Natural killer cell (primary cell): ENCODE results near the gene TMEM151A. TPM values are rescaled to one million over a fixed set of nuclear protein-coding genes. Genes with fewer than 3 reads are reported as not detected.
A peak's percentile ranks its signal among the peaks of the same experiment; 100 is the strongest.

Experiments
- ATAC-seq, 3 donors: fragments of 150-1000 bp in 2 of 3; fragments of 200-7000 bp in 1 of 3; cut with Tn5 transposase; 1 replicate in 1 of 3; 2 replicates in 2 of 3; pipeline ENCODE4 v1.10.0; 2021; ENCODE audit warnings: mild to moderate bottlenecking in 2 of 3, moderate library complexity in 2 of 3
- DNase-seq, 2 donors: peaks; one replicate each; pipeline versions ENCODE4 v3.0.0 to v3.0.0-alpha.2; 2013 to 2021; ENCODE audit warnings: mixed read lengths in 1 of 2
- H3K27ac ChIP-seq: one replicate; pipeline ENCODE4 v1.5.1; 2013; ENCODE audit warnings: mild to moderate bottlenecking, low read length
- H3K27me3 ChIP-seq: one replicate; pipeline ENCODE4 v1.6.1; 2013; ENCODE audit warnings: low read length; ENCODE audit not compliant: control insufficient read depth, insufficient read depth
- H3K36me3 ChIP-seq: one replicate; pipeline ENCODE4 v1.6.1; 2013; ENCODE audit warnings: low read length; ENCODE audit not compliant: control insufficient read depth, insufficient read depth
- H3K4me1 ChIP-seq: one replicate; pipeline ENCODE4 v1.6.1; 2013; ENCODE audit warnings: low read length; ENCODE audit not compliant: control insufficient read depth, insufficient read depth
- H3K4me3 ChIP-seq: one replicate; pipeline ENCODE4 v1.5.1; 2013; ENCODE audit warnings: low read length
- H3K9me3 ChIP-seq: one replicate; pipeline ENCODE4 v1.6.1; 2013; ENCODE audit warnings: low read length; ENCODE audit not compliant: control insufficient read depth, insufficient read depth
- H3K27ac Mint-ChIP-seq, 2 donors: one replicate each; pipeline ENCODE4 v1.8.0; 2022; ENCODE audit warnings: mild to moderate bottlenecking in 2 of 2, mixed read lengths in 2 of 2, moderate library complexity in 1 of 2
- H3K27me3 Mint-ChIP-seq, 2 donors: one replicate each; pipeline ENCODE4 v1.8.0; 2022; ENCODE audit warnings: low read depth in 2 of 2, mixed read lengths in 2 of 2
- H3K36me3 Mint-ChIP-seq: one replicate; pipeline ENCODE4 v1.8.0; 2022; ENCODE audit warnings: mixed read lengths
- H3K4me1 Mint-ChIP-seq, 2 donors: one replicate each; pipeline ENCODE4 v1.8.0; 2022; ENCODE audit warnings: mixed read lengths in 2 of 2
- H3K4me3 Mint-ChIP-seq: one replicate; pipeline ENCODE4 v1.8.0; 2022; ENCODE audit warnings: mild to moderate bottlenecking, moderate library complexity, mixed read lengths
- H3K9me3 Mint-ChIP-seq, 2 donors: one replicate each; pipeline ENCODE4 v1.8.0; 2022; ENCODE audit warnings: mixed read lengths in 2 of 2
- WGBS: methylation state at CpG from one replicate; pipeline ENCODE4 v1.1.7; 2013; ENCODE audit warnings: missing lambda C conversion rate; ENCODE audit not compliant: insufficient coverage; 5-methylcytosine and 5-hydroxymethylcytosine counted together
- intact Hi-C: fragments of 100-400 bp; cut with micrococcal nuclease; formaldehyde crosslinking; loops from one replicate; pipeline ENCODE4 v1.14.2; 2022
- total RNA-seq, 4 donors: library from RNA; stranded (reverse); fragments of 120-200 nt in 1 of 4; gene quantifications; one replicate each; pipeline versions ENCODE4 v1.2.3 to v1.2.4, GENCODE V29; 2013 to 2022
- TF ChIP-seq, protein P1 (sequence below): fragments of 200-600 bp; IDR thresholded peaks from one replicate; pipeline ENCODE4 v1.8.0; 2022; ENCODE audit warnings: antibody characterized with exemption

TMEM151A gene
- total RNA-seq, 3 donors from 2014 or later (not counting 1 experiment from before 2014, with no cell fraction given), result not detected

DNA sequence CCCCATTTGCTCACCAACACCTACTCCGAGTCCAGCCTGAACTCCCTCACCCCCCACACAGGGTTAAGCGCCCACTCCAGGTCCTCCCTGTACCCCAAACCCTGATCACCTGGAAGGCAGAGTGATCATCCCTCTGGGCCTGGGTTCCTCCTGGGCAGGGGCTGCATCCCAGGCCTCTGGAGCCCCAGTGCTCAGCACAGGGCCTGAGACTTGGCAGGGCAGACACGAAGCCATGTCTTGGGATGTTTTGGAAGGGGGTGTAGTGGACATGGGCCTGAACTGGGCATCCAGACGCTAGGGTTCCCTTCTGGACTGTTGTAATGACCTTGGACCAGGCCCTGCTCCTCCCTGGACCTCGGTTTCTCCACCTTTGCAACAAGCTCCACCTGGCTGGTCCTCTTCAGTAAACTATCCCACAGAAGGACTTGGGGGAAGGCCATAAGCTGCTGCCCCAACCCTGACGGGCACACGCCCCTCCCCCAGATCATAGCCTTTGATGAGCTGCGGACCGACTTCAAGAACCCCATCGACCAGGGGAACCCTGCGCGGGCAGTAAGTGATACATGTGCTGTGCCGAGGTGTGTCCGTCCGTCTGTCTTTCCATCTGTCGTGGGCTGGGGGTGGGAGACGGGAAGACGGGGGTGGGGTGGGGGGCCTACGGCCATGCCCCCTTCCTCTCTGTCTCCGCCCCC is 9.8 kb upstream of the TMEM151A start:
- Histone ChIP-seq H3K27me3 (peaks cover 10% of the 10 kb centered on the region), H3K9me3 (no peaks in the 10 kb centered on the region), H3K27ac (no peak overlapping the region), H3K4me1 (peaks cover 41% of the 10 kb centered on the region), H3K4me3 (no peak overlapping the region), H3K36me3 (peaks cover 3% of the 10 kb centered on the region)
- Mint-ChIP-seq H3K9me3 (no peaks in the 10 kb centered on the region), H3K4me1 (peaks cover 8 to 52% of the 10 kb centered on the region in 2 donors), H3K36me3 (no peaks in the 10 kb centered on the region), H3K27me3 (peaks cover 7 to 14% of the 10 kb centered on the region in 2 donors), H3K27ac (peak overlapping the region; percentile 74 to 89), H3K4me3 (peak overlapping the region; percentile 50)
- DNase-seq (no peak), ATAC-seq (no peak)
- intact Hi-C loops, result loop anchor here (1.0 kb wide), 2 partner anchors 14 to 60 kb away; partner anchors contain the start of gene RAB1B
- 45% methylated on average over 14 of the region's 20 CpGs for WGBS
- TF ChIP-seq, protein P1, sequence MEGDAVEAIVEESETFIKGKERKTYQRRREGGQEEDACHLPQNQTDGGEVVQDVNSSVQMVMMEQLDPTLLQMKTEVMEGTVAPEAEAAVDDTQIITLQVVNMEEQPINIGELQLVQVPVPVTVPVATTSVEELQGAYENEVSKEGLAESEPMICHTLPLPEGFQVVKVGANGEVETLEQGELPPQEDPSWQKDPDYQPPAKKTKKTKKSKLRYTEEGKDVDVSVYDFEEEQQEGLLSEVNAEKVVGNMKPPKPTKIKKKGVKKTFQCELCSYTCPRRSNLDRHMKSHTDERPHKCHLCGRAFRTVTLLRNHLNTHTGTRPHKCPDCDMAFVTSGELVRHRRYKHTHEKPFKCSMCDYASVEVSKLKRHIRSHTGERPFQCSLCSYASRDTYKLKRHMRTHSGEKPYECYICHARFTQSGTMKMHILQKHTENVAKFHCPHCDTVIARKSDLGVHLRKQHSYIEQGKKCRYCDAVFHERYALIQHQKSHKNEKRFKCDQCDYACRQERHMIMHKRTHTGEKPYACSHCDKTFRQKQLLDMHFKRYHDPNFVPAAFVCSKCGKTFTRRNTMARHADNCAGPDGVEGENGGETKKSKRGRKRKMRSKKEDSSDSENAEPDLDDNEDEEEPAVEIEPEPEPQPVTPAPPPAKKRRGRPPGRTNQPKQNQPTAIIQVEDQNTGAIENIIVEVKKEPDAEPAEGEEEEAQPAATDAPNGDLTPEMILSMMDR, result no peak

- Histone ChIP-seq H3K9me3 (no peaks in the 10 kb centered on the region), H3K4me3 (no peak overlapping the region), H3K27ac (peak overlapping the region; percentile 19), H3K4me1 (peaks cover 38% of the 10 kb centered on the region), H3K27me3 (peaks cover 10% of the 10 kb centered on the region), H3K36me3 (peaks cover 3% of the 10 kb centered on the region)
- H3K9me3 Mint-ChIP-seq, result no peaks in the 10 kb centered on the region
- TF ChIP-seq, protein P1, result peak; percentile 92
- WGBS, result 15% methylated on average over 35 of the region's 35 CpGs
- H3K36me3 Mint-ChIP-seq, result no peaks in the 10 kb centered on the region
- DNase-seq (peak; percentile 99 to 100), ATAC-seq (peak; percentile 80 to 95 (median 86))
- peaks cover 5 to 50% of the 10 kb centered on the region in 2 donors for H3K4me1 Mint-ChIP-seq
- intact Hi-C loops, result loop anchor here (1.0 kb wide), 2 partner anchors 14 to 60 kb away; partner anchors contain the start of gene RAB1B
- H3K27ac Mint-ChIP-seq, result peak overlapping the region; percentile 74 to 89
- peaks cover 7 to 14% of the 10 kb centered on the region in 2 donors for H3K27me3 Mint-ChIP-seq
- peak overlapping the region; percentile 50 for H3K4me3 Mint-ChIP-seq
Observed at GRCh38 chr11:66282468-66283455, 8.9 kb upstream of the TMEM151A start.

GRCh38 chr11:66283461-66284105 is 8.1 kb upstream of the TMEM151A start:
- no peak overlapping the region for H3K27ac ChIP-seq
- Mint-ChIP-seq H3K27me3 (peaks cover 7 to 14% of the 10 kb centered on the region in 2 donors), H3K4me1 (peaks cover 10 to 55% of the 10 kb centered on the region in 2 donors), H3K9me3 (no peaks in the 10 kb centered on the region), H3K36me3 (no peaks in the 10 kb centered on the region), H3K4me3 (no peak overlapping the region), H3K27ac (peak overlapping the region; percentile 74 to 89)
- H3K36me3 ChIP-seq, result peaks cover 3% of the 10 kb centered on the region
- no peak for ATAC-seq
- TF ChIP-seq, protein P1, result no peak
- peaks cover 10% of the 10 kb centered on the region for H3K27me3 ChIP-seq
- no peaks in the 10 kb centered on the region for H3K9me3 ChIP-seq
- intact Hi-C loops, result no loop called here
- 94% methylated on average over 13 of the region's 14 CpGs for WGBS
- H3K4me3 ChIP-seq, result no peak overlapping the region
- no peak for DNase-seq
- H3K4me1 ChIP-seq, result peaks cover 43% of the 10 kb centered on the region
